ENCODE results near the gene TSGA10IP. TPM values are rescaled to one million over a fixed set of nuclear protein-coding genes. Genes with fewer than 3 reads are reported as not detected.

TSGA10IP gene
- total and polyA plus RNA-seq, 10 donors: 0.06 to 0.24 (median 0.19) TPM; not detected in 6

DNA sequence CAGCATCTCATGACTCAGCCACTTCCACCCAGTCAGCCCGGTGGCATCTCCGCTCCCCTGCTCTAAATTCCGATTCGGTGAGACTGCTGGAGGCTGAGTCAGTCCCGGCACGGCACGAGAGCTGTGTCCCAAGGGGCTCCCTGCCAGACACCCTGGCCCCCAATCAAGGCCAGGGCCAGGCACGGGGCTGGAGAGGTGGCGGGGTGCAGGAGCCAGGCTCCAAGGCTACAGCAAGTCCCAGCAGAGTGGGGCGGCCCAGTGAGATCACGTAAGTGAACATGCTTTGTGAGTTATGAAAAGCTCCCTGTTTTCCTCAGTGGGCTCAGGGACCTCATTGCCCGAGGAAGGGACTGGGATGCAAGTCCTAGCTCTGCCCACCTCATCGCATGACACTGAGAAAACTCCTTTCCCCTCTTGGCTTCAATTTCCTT lies 29.4 kb upstream of the TSGA10IP start:
- H3K36me3 ChIP-seq: peaks cover 0 to 19% (median 2%) of the 10 kb centered on the region in 6 donors
- H3K4me3 ChIP-seq: peak overlapping the region in 2 of 8 donors; percentile 13 to 15
- WGBS, 5 donors: 26 to 54% (median 32%) methylated on average over 3 to 13 of the region's 13 CpGs
- DNase-seq: peak; percentile 84
- peak overlapping the region in 7 of 8 donors; percentile 36 to 98 (median 71) for H3K27ac ChIP-seq
- TF ChIP-seq CTCF (IDR thresholded peaks at IDR 0.05 in 8 of 11, conservative IDR thresholded peaks at IDR 0.05 in 3 of 11): no peak
- TF ChIP-seq POLR2A (IDR thresholded peaks at IDR 0.05): no peak
- peak; percentile 64 to 77 (median 65) for TF ChIP-seq POLR2AphosphoS5 (IDR thresholded peaks at IDR 0.05)
- no peaks in the 10 kb centered on the region for H3K9me3 ChIP-seq
- no peaks in the 10 kb centered on the region for H3K27me3 ChIP-seq (replicated peaks in 1 of 7)
- peaks cover 43 to 80% (median 62%) of the 10 kb centered on the region in 6 donors for H3K4me1 ChIP-seq
- intact Hi-C loops (cut with DNase I; ENCODE audit: low total_unique reads): no loop called here

DNA sequence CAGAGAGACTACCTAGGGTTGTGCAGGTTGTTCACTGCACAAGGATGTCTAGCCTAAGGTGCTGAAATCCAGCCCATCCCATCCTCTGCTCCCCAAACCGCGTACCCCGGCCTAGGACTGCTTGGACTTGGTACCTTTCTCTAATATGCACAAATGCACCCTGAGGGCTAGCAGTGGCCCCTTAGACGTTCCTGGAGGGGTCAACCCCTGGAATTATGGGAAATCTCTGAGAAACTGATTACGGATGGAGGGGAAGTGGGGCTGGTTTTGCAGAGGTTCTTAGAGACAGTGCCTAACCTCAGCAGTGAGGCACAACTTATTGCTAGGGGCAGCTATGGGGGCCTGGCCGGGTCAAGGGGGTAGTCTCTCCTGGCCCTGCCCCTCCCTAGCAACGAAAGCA lies 28.9 kb upstream of the TSGA10IP start:
- Histone ChIP-seq H3K9me3 (no peaks in the 10 kb centered on the region), H3K36me3 (peaks cover 0 to 24% (median 2%) of the 10 kb centered on the region in 6 donors), H3K4me1 (peaks cover 47 to 82% (median 64%) of the 10 kb centered on the region in 6 donors), H3K27me3 (replicated peaks in 1 of 7) (no peaks in the 10 kb centered on the region), H3K27ac (peak overlapping the region in 6 of 8 donors; percentile 56 to 98 (median 72)), H3K4me3 (peak overlapping the region in 2 of 8 donors; percentile 96 to 100)
- 69 to 86% (median 79%) methylated on average over 7 of the region's 7 CpGs for WGBS, 5 donors
- intact Hi-C loops (cut with DNase I; ENCODE audit: low total_unique reads): no loop called here
- TF ChIP-seq POLR2A (IDR thresholded peaks at IDR 0.05) (no peak), CTCF (IDR thresholded peaks at IDR 0.05 in 8 of 11, conservative IDR thresholded peaks at IDR 0.05 in 3 of 11) (no peak), POLR2AphosphoS5 (IDR thresholded peaks at IDR 0.05) (no peak)
- DNase-seq: no peak

- Histone ChIP-seq H3K27ac (peak overlapping the region in 5 of 8 donors; percentile 26 to 98 (median 66)), H3K9me3 (no peaks in the 10 kb centered on the region), H3K4me1 (peaks cover 45 to 82% (median 58%) of the 10 kb centered on the region in 6 donors), H3K4me3 (peak overlapping the region in 5 of 8 donors; percentile 90 to 100 (median 96)), H3K36me3 (peaks cover 0 to 31% (median 5%) of the 10 kb centered on the region in 6 donors), H3K27me3 (replicated peaks in 1 of 7) (no peaks in the 10 kb centered on the region)
- intact Hi-C loops (cut with DNase I; ENCODE audit: low total_unique reads): no loop called here
- no peak for TF ChIP-seq POLR2AphosphoS5 (IDR thresholded peaks at IDR 0.05)
- no peak for TF ChIP-seq CTCF (IDR thresholded peaks at IDR 0.05 in 8 of 11, conservative IDR thresholded peaks at IDR 0.05 in 3 of 11)
- TF ChIP-seq POLR2A (IDR thresholded peaks at IDR 0.05): no peak
- DNase-seq: no peak
- 89 to 100% (median 92%) methylated on average over 3 of the region's 3 CpGs for whole genome bisulfite sequencing, 5 donors
These were observed 28.2 kb upstream of the TSGA10IP start for GRCh38 chr11:65917077-65917433.

GRCh38 chr11:65917434-65918210 lies 27.7 kb upstream of the TSGA10IP start:
- no peaks in the 10 kb centered on the region for H3K27me3 ChIP-seq (replicated peaks in 1 of 7)
- H3K36me3 ChIP-seq: peaks cover 0 to 37% (median 10%) of the 10 kb centered on the region in 6 donors
- H3K27ac ChIP-seq: peak overlapping the region in 7 of 8 donors; percentile 91 to 98 (median 97)
- TF ChIP-seq CTCF (IDR thresholded peaks at IDR 0.05 in 8 of 11, conservative IDR thresholded peaks at IDR 0.05 in 3 of 11) (no peak), POLR2AphosphoS5 (IDR thresholded peaks at IDR 0.05) (peak in 1 of 3 donors; percentile 23)
- 75 to 92% (median 87%) methylated on average over 26 to 35 of the region's 35 CpGs for WGBS, 5 donors
- DNase-seq: peak; percentile 85
- intact Hi-C loops (cut with DNase I; ENCODE audit: low total_unique reads): no loop called here
- H3K4me3 ChIP-seq: peak overlapping the region; percentile 85 to 100 (median 96)
- peaks cover 45 to 82% (median 54%) of the 10 kb centered on the region in 6 donors for H3K4me1 ChIP-seq
- H3K9me3 ChIP-seq: no peaks in the 10 kb centered on the region
